Endothelial cell of umbilical vein (primary cell): ENCODE measurements around the gene AFAP1L2.

Experiments used
- EZH2 ChIP-seq: IDR thresholded peaks from 2 replicates; pipeline ENCODE4 v1.6.1; 2012; ENCODE audit warnings: borderline replicate concordance, low read depth, mild to moderate bottlenecking, moderate library complexity, low read length, inconsistent platforms; ENCODE audit not compliant: severe bottlenecking
- JUN ChIP-seq: IDR thresholded peaks from 2 replicates; pipeline ENCODE4 v1.6.1; 2011; ENCODE audit warnings: borderline replicate concordance, low read depth; ENCODE audit not compliant: insufficient read length, insufficient read depth
- MYC ChIP-seq: IDR thresholded peaks from one replicate; pipeline ENCODE4 v1.6.1; 2011; ENCODE audit warnings: mild to moderate bottlenecking, low read depth, low read length
- POLR2A ChIP-seq: IDR thresholded peaks from 2 replicates; pipeline ENCODE4 v1.6.1; 2012; ENCODE audit warnings: low read depth, mild to moderate bottlenecking, control low read depth, low read length
- POLR2AphosphoS5 ChIP-seq: IDR thresholded peaks from 2 replicates; pipeline ENCODE4 v1.6.1; 2012; ENCODE audit warnings: low read depth, mild to moderate bottlenecking, control low read depth, low read length, moderate library complexity; ENCODE audit not compliant: insufficient read depth
- TF ChIP-seq, protein P1 (sequence below), 2 donors: IDR thresholded peaks; 1 replicate in 1 of 2; 2 replicates in 1 of 2; pipeline ENCODE4 v1.5.1; 2011; ENCODE audit warnings: low read length in 2 of 2, mild to moderate bottlenecking in 2 of 2, moderate library complexity in 2 of 2, control low read depth in 1 of 2, inconsistent platforms in 1 of 2, low read depth in 1 of 2; ENCODE audit not compliant: insufficient read depth in 1 of 2; ENCODE audit errors: extremely low read depth in 1 of 2

DNA sequence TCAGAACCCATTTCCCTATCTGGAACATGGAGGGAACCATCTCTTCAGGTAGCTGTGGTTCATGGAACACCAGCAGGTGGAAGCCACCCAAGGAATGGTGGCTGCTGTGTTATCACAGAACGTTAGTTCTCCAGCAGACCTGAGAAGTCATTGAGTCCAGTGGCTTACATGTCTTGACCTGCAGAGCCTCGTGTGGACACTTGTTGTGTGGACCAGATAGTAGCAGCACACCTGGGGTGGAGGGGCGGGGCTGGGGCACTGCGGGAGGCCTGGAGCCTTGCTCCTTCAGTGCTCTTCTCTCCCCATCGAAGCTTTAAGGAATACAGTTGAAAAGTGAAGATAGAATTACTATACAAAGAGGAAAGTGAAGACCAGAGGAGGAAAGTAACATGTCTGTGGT lies 122.8 kb downstream of the AFAP1L2 start:
- TF ChIP-seq POLR2A (no peak), POLR2AphosphoS5 (no peak), EZH2 (no peak), MYC (no peak), JUN (no peak)
- TF ChIP-seq, protein P1, sequence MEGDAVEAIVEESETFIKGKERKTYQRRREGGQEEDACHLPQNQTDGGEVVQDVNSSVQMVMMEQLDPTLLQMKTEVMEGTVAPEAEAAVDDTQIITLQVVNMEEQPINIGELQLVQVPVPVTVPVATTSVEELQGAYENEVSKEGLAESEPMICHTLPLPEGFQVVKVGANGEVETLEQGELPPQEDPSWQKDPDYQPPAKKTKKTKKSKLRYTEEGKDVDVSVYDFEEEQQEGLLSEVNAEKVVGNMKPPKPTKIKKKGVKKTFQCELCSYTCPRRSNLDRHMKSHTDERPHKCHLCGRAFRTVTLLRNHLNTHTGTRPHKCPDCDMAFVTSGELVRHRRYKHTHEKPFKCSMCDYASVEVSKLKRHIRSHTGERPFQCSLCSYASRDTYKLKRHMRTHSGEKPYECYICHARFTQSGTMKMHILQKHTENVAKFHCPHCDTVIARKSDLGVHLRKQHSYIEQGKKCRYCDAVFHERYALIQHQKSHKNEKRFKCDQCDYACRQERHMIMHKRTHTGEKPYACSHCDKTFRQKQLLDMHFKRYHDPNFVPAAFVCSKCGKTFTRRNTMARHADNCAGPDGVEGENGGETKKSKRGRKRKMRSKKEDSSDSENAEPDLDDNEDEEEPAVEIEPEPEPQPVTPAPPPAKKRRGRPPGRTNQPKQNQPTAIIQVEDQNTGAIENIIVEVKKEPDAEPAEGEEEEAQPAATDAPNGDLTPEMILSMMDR (IDR thresholded peaks at IDR 0.05; ENCODE audit: extremely low read depth in 1 of 2, insufficient read depth in 1 of 2, low read depth in 1 of 2, low read length in 2 of 2): no peak
